Posterior vena cava (tissue), 2 donors: ENCODE measurements around the gene RALGPS1. TPM values are rescaled to one million over a fixed set of nuclear protein-coding genes. Genes with fewer than 3 reads are reported as not detected.
A peak's percentile ranks its signal among the peaks of the same experiment; 100 is the strongest.

Experiments used
- DNase-seq: peaks from one replicate; pipeline ENCODE4 v3.0.0-alpha.2; 2020; ENCODE audit warnings: low spot score
- intact Hi-C, 2 donors: fragments of 100-400 bp; cut with DNase I; formaldehyde crosslinking; loops; one replicate each; pipeline versions ENCODE4 v1.14.1 to v1.14.2; 2022 to 2023
- total RNA-seq, 2 donors: library from RNA; stranded (reverse); fragmentation: NEBNext Ultra II Directional; extraction: Animal tissue kit (Norgen Biotek cat#: 25700); gene quantifications; one replicate each; pipeline ENCODE4 v1.2.1, GENCODE V29; 2021
- donor health status: DM: yes; HTN: yes; CAD: no.
- donor health status: DM: yes; HTN: yes; CAD: no.

The RALGPS1 gene
- total RNA-seq, 2 donors from 2014 or later: 6.4 to 7.8 TPM

DNA sequence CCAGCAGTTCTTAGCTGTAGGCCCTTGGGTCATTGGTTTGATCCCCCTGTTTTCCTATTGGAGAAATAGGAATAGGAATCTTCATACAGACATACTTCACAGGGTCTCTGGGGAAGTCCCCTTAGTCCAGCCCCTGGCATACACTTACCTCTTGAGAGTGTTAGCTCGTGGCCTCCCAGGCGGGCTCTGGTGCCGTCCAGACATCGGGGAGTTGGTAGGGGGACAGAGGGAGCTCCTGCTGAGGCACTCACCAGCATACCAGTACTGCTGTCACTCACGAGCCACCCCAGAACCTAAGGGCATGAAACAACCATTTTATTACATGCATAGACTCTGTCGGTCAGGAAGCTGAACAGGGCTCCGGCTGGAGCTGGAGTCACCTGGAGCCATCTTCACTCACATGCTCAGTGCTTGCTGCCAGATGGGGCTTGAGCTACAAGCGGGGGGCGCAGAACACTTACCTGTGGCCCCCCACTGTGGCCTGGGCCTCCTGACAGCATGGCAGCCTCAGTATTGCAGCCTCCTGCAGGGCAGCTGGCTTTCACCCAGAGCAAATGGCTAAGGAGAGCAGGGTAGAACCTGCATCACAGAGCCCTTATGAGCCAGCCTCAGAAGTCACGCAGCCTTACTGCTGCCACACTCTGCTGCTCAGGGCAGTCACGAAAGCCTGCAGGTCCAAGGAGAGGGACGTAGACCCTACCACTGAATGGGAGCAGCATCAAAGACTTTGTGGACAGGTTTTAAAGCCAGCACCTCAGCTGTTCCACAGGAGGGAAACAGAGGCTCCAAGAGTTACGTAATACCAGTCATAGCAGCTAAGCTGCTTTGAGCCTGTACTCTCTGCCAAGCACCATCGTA is 266.1 kb downstream of the RALGPS1 start:
- peak; percentile 78 for DNase-seq

DNA sequence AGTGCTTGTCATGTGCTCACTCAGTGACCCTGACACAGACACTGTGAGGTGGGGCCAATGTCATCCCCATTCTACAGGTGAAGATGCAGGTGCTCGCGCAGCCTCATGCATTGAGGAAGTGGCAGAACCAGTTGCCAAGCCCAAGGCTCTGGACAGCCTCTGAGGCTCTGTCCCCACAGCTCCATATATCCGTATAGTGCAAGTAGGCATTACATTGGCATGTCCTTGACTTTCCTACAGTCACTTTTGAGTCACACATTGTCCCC is 266.7 kb downstream of the RALGPS1 start:
- intact Hi-C loops: no loop called here
- peak; percentile 38 for DNase-seq

More for the DNA sequence above, 266.1 kb downstream of the RALGPS1 start:
- intact Hi-C loops: no loop called here

DNA sequence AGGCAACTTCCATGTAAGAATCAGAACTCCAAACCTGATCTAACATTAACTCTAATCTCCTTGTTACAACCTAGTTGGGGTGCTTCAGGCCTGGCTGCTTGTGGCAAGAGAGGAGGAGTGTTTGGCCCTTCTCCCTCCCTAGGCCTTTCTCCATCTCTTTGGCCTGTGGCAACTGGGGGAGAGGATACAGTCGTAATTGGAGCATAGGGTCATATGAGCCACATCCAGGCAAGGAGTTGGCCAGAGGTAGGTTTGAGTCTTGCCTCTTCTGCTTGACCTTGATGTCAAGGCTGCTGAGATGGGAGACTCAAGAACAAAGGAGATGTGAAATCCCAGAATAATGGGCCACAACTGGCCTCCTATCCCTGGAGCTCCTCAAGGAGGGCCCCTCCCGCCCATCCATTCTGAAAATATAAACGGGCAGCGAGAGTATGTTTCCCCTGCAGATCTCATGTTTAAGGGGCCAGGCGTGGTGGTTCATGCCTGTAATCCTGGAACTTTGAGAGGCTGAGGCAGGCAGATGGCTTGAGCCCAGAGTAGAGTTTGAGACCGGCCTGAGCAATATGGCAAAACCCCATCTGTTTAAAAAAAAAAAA is 267.1 kb downstream of the RALGPS1 start:
- intact Hi-C loops: no loop called here
- DNase-seq: peak; percentile 29

DNA sequence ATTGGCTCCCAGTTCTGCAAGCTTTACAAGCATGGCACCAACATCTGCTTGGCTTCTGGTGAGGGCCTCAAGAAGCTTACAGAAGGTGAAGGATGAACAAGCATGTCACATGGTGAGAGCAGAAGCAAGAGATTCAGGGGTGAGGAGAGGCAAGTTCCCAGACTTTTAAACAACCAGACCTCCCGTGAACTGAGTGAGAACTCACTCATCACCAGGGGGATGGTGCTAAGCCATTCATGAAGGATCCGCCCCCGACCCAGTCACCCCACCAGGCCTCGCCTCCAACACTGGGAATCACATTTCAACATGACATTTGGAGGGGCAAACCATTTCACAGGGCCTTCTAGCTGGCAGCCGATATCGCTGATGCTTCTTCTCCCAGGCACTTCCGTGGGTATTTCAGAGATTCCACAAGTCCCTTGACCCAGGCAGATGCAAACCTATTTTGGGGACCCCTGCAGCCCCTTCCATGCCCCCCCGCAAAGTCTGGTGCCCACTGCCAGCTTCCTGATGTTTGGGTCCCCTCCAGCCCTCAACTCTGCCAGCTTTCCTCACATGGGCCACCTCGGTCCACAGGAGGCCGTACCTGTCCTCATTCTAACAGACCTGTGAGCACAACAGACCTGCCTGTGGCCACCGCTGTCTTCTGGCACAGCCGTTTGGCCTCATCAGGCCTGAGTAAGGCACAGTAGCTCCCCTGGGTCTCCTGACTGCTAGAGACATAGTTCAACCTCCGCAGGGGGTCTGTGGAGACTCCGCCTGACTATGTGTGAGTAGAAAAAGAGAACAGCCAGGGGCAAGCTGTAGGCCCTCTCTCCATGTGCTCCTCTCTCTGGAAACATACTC is 268.5 kb downstream of the RALGPS1 start:
- intact Hi-C loops: no loop called here
- peak; percentile 76 for DNase-seq

DNA sequence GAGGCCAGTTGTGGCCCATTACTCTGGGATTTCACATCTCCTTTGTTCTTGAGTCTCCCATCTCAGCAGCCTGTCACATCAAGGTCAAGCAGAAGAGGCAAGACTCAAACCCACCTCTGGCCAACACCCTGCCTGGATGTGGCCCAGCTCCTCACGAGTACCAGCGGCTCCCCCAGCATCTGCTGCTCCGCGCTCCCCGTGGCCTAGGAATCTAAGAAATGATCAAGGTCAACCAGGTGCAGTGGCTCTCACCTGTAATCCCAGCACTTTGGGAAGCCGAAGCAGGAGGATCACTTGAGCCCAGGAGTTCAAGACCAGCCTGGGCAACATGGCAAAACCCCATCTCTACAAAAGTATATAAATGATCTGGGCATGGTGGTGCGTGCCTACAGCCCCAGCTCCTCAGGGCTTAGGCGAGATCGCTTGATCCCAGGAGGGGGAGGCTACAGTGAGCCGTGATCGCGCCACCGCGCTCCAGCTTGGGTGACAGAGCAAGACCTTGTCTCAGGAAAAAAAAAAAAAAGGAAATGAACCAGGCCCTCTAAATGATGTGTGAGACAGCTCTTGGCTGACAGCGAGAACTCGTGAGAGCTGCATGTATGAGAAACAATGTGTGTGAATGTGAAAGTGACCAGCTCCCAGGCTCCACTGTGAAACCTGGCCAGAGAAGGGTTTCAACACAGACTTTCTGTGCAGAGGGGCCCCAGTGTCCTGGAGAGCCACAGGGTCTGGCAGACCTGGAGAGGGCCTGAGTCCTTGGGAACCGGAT is 269.4 kb downstream of the RALGPS1 start:
- peak; percentile 78 for DNase-seq
- intact Hi-C loops: no loop called here

DNA sequence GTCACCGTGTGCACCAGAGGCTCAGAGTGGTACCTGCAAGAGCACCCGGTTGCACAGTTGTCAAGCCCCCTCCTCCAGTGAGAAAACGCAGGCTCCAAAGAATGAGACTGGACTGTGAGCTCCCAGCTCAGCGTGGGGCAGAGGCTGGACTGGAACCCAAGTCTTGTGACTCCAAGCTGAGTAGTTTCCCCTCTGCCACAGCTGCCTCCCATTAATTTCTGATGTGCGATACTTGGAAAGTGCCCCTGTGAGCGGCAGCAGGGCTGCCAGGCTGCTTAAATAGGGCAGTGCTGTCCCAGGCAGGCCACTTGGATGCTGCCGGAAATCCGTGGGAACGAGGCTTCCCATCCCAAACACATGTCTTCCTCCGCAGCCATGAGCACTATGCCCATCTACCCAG is 270.1 kb downstream of the RALGPS1 start:
- DNase-seq: peak; percentile 76
- intact Hi-C loops: loop anchor here in 1 of 2 donors (5.0 kb wide), 1 partner anchor 62 kb away; the partner anchor contains the start of gene ANGPTL2

DNA sequence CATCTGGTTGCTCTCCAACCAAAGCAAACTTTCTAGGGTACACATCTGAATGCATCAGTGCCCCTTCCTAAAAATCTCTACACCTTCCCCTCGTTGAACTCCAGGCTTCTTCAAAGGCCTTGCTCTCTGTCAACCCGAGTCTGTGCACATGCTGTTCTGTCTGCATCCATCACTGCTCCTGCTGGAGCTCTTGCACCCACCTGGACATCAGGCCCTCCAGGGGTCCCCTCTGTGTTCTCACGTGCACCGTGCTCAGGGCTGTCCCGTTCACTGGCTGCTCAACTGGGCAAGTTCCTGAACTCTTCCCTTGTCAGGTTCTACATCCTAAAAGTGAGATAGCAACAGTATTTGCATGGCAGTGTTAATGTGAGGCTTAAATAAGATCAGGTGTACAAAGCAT is 270.6 kb downstream of the RALGPS1 start:
- peak; percentile 78 for DNase-seq
- intact Hi-C loops: loop anchor here in 1 of 2 donors (5.0 kb wide), 1 partner anchor 63 kb away; the partner anchor contains the start of gene ANGPTL2

DNA sequence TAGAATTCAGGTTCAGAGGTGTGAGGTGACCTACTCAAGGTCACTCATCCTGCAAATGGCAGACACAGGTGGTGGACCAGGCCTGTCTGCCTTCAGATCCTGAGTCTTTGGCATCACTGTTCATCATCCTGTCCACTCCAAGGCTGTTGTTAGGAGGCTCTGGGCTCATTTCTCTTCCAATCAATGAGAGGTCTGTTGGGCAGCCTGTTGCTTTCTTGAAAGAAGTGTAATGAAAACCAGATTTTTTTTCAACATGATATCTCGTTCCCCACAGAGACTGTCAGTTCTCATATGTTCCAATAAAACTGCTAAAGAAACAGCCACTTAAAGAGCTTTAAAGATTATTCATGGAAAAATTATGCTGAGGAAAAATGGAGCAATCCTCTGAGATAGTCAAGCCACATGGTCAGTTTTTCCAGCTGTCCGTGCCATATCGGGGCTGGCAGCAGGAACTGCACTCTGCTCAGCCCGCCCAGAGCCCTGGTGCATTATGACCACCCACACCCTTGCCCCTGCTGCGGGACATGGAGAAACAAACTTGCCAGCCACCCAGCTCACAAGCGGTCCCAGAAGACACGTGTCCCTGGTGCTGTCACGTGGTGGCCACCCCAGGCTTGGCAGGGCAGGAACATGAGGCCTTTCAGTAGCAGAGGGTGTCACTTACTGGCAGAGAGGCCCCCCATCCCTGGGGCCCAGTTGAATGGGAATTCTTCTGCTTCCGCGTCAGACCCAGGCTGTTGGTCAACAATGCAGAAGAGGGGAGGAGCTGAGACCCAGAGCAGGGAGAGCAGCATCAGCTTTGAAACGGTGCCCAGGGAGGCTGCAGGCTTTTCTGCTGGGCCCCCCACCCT is 271.6 kb downstream of the RALGPS1 start:
- intact Hi-C loops: loop anchor here in 1 of 2 donors (5.0 kb wide), 1 partner anchor 64 kb away; the partner anchor contains the start of gene ANGPTL2

DNA sequence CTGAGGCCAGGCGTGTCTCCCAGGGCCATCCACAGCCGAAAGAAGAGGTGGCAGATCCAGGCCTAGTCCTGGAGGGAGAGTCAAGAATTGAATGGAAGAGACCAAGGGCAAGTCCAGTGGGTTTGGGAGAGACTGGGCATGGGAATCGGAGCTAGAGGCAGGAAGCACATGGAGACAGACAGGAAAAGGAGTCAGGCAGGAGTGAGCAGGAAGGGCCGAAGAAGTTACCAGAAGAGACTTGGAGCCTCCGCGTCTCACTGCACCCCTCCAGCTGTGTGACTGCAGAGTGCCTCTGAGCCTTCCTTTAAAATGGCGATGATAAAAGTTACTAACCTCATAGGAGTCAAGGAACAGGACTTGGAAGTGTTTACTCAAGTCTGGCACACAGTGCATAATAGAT is 272.2 kb downstream of the RALGPS1 start:
- intact Hi-C loops: loop anchor here in 1 of 2 donors (5.0 kb wide), 1 partner anchor 65 kb away; the partner anchor contains the start of gene ANGPTL2

More for the DNA sequence above, 271.6 kb downstream of the RALGPS1 start:
- peak; percentile 97 for DNase-seq

DNA sequence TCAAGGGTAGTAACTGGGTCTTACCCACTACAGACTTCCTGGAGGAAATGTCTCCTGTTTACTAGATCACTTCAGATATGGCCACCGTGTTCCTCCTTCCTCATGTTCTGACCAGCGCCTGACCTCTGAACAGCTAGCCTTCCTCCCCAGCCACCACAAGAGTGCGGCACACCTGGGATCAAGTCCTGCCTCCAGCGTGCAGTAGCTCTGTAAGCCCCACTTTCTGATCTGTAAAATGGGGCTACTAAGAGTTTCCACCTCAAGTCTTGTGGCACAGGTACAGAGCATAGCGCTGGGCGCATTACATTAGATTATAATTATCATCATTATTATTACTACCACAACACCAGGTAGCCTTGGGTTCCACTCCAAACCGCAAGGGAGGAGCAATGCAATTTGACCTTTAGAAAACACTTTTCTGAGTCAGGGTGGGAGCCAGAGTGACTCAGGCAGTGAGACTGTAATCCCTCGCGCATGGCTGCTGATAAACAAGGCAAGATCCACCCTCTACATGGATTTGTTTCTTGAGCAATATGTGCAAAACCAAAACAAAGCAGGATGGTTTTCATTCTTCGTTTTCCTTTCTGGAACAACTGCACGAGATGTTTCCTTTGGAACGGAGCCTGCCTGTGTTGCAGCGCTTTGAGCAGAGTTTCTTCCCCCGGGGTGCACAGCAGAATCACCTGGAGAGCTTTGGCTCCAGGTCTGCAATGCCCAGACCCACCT is 272.8 kb downstream of the RALGPS1 start:
- DNase-seq: peak; percentile 89
- intact Hi-C loops: loop anchor here in 1 of 2 donors (5.0 kb wide), 1 partner anchor 65 kb away; the partner anchor contains the start of gene ANGPTL2

More for the DNA sequence above, 272.2 kb downstream of the RALGPS1 start:
- no peak for DNase-seq

DNA sequence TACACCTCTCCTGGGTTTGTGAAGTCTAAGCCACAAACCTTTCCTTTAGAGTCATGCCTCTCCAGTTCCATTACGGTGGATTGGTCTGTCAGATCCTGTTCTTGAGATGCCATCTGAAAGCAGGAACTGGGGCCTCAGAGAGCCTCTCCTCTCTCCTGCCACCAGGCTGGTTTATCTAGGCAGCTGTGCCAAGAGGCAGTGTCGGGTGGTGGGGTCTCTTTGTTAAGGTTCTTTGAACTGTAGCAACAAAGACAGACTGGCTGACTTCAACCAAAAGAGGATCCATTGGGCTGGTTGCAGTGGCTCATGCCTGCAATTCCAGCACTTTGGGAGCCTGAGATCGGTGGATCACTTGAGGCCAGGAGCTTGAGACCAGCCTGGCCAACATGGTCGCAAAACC is 273.8 kb downstream of the RALGPS1 start:
- peak; percentile 26 for DNase-seq
- intact Hi-C loops: loop anchor here in 1 of 2 donors (5.0 kb wide), 1 partner anchor 66 kb away; the partner anchor contains the start of gene ANGPTL2

DNA sequence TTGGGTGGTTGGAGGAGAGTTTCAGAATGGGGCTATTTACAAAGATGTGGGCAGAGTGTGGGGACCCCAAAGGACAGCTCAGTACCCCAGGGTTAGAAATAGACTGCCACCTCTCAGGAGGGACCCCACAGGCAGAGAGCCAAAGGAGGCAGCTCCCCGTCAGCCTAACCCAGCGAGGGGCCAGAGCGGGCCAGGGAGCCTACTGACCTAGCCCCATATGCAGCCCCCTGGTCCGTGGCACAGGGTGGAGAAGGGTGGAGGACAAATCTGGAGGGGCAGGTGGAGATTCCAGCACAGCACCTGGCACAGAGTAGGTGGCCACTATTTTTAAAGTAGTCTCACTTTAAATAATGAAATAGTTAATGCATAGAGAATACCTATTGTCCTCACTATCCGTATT is 275.0 kb downstream of the RALGPS1 start:
- peak; percentile 37 for DNase-seq
- intact Hi-C loops: loop anchor here in 1 of 2 donors (5.0 to 10.0 kb wide), 2 partner anchors 67 to 155 kb away; partner anchors contain the start of gene ANGPTL2

DNA sequence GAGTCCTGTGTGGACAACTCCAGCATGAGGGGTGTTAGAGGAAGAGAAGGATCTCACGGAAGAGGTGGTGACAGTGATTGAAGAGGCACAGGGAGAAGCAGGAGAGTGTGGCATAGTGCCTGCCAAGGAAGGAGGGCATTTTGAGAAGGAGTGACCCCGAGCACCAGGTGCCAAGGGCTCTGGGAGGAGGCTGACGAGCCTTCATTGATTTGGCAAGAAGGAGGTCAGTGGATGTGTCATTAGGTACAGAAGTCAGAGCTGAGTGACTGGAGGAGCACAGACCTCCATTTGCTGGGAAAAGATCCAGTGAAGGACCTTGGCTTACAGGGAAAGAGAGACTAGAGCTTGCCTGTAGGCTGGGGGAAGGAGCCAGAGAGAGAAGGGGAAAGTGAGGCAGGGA is 278.2 kb downstream of the RALGPS1 start:
- intact Hi-C loops: loop anchor here in 1 of 2 donors (10.0 kb wide), 1 partner anchor 158 kb away; no protein-coding TSS in a partner anchor
- peak; percentile 20 for DNase-seq

DNA sequence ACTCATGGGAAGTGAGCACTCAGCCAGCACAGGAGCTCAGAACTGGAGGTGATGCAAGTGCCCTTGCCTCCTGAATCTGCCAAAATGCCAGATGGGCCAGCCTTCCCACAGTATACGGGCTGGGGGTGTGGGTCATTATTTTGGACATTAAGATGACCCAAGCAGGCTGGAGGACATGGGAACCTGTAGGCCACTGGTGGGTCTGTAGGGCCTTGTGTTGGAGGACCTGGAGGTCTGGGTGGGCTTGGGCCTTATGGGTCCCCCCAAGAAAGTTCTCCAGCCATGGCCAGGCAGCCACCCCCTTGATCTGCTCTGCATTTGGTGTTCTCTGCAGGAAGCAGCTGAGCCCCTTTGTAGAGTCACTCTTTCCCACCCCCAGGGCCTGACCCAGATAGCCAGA is 278.9 kb downstream of the RALGPS1 start:
- intact Hi-C loops: loop anchor here in 1 of 2 donors (10.0 kb wide), 1 partner anchor 159 kb away; no protein-coding TSS in a partner anchor
- DNase-seq: peak; percentile 35

DNA sequence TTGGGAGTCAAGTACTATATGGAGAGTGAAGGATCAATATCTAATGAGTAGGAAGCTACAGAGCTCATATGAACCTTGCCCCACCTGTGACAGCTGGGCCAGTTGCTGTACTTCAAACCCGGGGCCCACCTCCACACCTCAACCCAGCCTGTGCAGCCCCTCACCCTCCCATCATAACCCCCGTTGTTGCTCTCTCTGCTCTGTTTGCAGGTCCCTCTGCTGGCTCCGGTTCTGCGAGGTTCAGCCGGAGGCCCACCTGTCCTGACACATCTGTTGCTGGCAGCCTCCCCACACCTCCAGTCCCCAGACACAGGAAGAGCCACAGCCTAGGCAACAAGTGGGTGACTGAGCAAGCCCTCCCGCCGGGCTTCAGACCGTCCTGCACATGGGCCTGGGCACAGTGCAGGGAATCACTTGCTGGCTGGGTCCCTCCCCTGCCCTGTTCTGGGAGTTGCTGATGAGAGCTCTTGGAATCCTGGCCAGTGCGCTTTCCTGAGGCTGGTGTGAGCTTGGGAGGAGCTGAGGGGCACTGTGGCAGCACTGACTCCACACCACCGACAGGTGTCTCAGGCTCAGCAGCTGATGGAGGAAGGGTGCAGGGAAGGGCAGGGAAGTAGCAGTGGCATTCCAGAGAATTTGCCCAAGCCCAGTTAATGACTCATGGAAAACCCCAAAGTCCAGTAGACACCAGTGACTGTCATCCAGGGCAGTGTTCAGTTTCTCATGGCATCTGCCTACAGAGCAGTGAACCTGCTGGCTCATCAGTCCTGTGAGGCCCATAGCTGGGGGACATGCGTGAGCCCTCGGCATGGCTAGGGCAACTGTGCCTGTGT is 280.5 kb downstream of the RALGPS1 start:
- peak; percentile 47 for DNase-seq
- intact Hi-C loops: loop anchor here in 1 of 2 donors (5.0 to 10.0 kb wide), 2 partner anchors 160 to 233 kb away; no protein-coding TSS in a partner anchor
